Measurements from ENCODE around the gene IGSF9. TPM values are rescaled to one million over a fixed set of nuclear protein-coding genes. Genes with fewer than 3 reads are reported as not detected.

Gene IGSF9
- total and polyA plus RNA-seq, 2 of the 13 experiments (the other 11 are each of a cell fraction or from before 2014, with no cell fraction given), result 0.03 TPM; not detected in 1

DNA sequence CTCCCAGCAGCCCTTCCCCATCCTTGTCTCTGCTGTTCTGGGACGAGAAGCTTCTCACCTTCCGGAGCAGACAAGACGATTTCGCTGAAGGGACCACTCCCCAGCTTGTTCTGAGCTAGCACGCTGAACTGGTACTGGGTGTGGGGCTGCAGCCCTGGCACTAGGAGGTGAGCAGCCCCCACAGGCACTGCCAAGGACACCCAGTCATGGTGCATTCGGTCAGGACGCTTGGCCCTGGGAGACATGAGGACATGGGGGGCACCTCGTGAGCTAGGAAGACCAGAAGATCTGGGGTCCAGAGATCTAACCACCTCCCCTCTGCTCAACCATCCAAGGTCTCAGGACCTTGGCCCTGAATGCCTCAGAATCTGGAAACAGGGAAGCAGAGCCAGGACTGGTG, 14.8 kb downstream of the IGSF9 start:
- Histone ChIP-seq H3K9ac (ENCODE audit: insufficient read depth, low read depth, low read length) (no peak overlapping the region), H2AFZ (ENCODE audit: low read length) (no peak overlapping the region), H3K4me2 (ENCODE audit: low read depth, low read length) (no peak overlapping the region), H3K4me3 (replicated peaks in 1 of 3; ENCODE audit: insufficient read depth in 1 of 3, low read depth in 2 of 3, low read length in 3 of 3) (no peak overlapping the region), H3K79me2 (ENCODE audit: insufficient read depth, low read length) (no peaks in the 10 kb centered on the region), H3K9me3 (ENCODE audit: low read length) (no peaks in the 10 kb centered on the region), H3K27me3 (ENCODE audit: control insufficient read depth in 1 of 2, insufficient read depth in 2 of 2, low read length in 2 of 2) (peaks cover 8 to 44% of the 10 kb centered on the region in 2 experiments), H3K36me3 (replicated peaks in 1 of 2; ENCODE audit: control insufficient read depth in 1 of 2, insufficient read depth in 2 of 2, low read length in 2 of 2) (no peaks in the 10 kb centered on the region), H4K20me1 (ENCODE audit: insufficient read depth, low read length) (no peaks in the 10 kb centered on the region), H3K27ac (ENCODE audit: extremely low read length, insufficient read depth, low read length) (no peak overlapping the region), H3K4me1 (ENCODE audit: insufficient read depth, low read length) (peaks cover 5% of the 10 kb centered on the region; the same call in 1 of the 2 replicates)
- ChIA-PET CTCF (ENCODE audit: low intra/inter-chr PET ratio, low total read pairs) (no interaction called here), POLR2A (no interaction called here)
- DNase-seq (ENCODE audit: low spot score), result no peak
- WGBS (ENCODE audit: low lambda C conversion rate), result 61% methylated on average over 8 of the region's 8 CpGs
- TF ChIP-seq NFYC (CRISPR knock-in tag; IDR thresholded peaks at IDR 0.05), result no peak
- no peak for TF ChIP-seq ZNF230 (CRISPR knock-in tag; IDR thresholded peaks at IDR 0.05)
- no peak for TF ChIP-seq TCF7 (IDR thresholded peaks at IDR 0.05; ENCODE audit: low read depth)
- no peak for TF ChIP-seq GATAD1 (CRISPR knock-in tag; IDR thresholded peaks at IDR 0.05)
- TF ChIP-seq, protein P1, sequence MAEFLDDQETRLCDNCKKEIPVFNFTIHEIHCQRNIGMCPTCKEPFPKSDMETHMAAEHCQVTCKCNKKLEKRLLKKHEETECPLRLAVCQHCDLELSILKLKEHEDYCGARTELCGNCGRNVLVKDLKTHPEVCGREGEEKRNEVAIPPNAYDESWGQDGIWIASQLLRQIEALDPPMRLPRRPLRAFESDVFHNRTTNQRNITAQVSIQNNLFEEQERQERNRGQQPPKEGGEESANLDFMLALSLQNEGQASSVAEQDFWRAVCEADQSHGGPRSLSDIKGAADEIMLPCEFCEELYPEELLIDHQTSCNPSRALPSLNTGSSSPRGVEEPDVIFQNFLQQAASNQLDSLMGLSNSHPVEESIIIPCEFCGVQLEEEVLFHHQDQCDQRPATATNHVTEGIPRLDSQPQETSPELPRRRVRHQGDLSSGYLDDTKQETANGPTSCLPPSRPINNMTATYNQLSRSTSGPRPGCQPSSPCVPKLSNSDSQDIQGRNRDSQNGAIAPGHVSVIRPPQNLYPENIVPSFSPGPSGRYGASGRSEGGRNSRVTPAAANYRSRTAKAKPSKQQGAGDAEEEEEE (CRISPR knock-in tag; IDR thresholded peaks at IDR 0.05; ENCODE audit: borderline replicate concordance), result no peak
- no peak for TF ChIP-seq ATF7-NPFF (CRISPR knock-in tag; IDR thresholded peaks at IDR 0.05; ENCODE audit: low read depth)
- TF ChIP-seq ZNF816 (CRISPR knock-in tag; IDR thresholded peaks at IDR 0.05; ENCODE audit: borderline replicate concordance), result no peak
- no peak for TF ChIP-seq GTF3A (CRISPR knock-in tag; conservative IDR thresholded peaks at IDR 0.05)
- TF ChIP-seq TEAD2 (CRISPR knock-in tag; IDR thresholded peaks at IDR 0.05), result no peak
- no peak for TF ChIP-seq GABPB1 (CRISPR knock-in tag; IDR thresholded peaks at IDR 0.05)
- TF ChIP-seq, protein P2, sequence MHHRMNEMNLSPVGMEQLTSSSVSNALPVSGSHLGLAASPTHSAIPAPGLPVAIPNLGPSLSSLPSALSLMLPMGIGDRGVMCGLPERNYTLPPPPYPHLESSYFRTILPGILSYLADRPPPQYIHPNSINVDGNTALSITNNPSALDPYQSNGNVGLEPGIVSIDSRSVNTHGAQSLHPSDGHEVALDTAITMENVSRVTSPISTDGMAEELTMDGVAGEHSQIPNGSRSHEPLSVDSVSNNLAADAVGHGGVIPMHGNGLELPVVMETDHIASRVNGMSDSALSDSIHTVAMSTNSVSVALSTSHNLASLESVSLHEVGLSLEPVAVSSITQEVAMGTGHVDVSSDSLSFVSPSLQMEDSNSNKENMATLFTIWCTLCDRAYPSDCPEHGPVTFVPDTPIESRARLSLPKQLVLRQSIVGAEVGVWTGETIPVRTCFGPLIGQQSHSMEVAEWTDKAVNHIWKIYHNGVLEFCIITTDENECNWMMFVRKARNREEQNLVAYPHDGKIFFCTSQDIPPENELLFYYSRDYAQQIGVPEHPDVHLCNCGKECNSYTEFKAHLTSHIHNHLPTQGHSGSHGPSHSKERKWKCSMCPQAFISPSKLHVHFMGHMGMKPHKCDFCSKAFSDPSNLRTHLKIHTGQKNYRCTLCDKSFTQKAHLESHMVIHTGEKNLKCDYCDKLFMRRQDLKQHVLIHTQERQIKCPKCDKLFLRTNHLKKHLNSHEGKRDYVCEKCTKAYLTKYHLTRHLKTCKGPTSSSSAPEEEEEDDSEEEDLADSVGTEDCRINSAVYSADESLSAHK (CRISPR knock-in tag; IDR thresholded peaks at IDR 0.05; ENCODE audit: borderline replicate concordance), result no peak
- no peak for TF ChIP-seq ZC3H13 (CRISPR knock-in tag; IDR thresholded peaks at IDR 0.05)
- TF ChIP-seq, protein P3, sequence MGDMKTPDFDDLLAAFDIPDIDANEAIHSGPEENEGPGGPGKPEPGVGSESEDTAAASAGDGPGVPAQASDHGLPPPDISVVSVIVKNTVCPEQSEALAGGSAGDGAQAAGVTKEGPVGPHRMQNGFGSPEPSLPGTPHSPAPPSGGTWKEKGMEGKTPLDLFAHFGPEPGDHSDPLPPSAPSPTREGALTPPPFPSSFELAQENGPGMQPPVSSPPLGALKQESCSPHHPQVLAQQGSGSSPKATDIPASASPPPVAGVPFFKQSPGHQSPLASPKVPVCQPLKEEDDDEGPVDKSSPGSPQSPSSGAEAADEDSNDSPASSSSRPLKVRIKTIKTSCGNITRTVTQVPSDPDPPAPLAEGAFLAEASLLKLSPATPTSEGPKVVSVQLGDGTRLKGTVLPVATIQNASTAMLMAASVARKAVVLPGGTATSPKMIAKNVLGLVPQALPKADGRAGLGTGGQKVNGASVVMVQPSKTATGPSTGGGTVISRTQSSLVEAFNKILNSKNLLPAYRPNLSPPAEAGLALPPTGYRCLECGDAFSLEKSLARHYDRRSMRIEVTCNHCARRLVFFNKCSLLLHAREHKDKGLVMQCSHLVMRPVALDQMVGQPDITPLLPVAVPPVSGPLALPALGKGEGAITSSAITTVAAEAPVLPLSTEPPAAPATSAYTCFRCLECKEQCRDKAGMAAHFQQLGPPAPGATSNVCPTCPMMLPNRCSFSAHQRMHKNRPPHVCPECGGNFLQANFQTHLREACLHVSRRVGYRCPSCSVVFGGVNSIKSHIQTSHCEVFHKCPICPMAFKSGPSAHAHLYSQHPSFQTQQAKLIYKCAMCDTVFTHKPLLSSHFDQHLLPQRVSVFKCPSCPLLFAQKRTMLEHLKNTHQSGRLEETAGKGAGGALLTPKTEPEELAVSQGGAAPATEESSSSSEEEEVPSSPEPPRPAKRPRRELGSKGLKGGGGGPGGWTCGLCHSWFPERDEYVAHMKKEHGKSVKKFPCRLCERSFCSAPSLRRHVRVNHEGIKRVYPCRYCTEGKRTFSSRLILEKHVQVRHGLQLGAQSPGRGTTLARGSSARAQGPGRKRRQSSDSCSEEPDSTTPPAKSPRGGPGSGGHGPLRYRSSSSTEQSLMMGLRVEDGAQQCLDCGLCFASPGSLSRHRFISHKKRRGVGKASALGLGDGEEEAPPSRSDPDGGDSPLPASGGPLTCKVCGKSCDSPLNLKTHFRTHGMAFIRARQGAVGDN (CRISPR knock-in tag; IDR thresholded peaks at IDR 0.05), result no peak
- no peak for TF ChIP-seq ZNF292 (CRISPR knock-in tag; IDR thresholded peaks at IDR 0.05; ENCODE audit: borderline replicate concordance, low read depth)
- no peak for TF ChIP-seq ZNF343 (CRISPR knock-in tag; IDR thresholded peaks at IDR 0.05)
- BruUV-seq (replicated peaks), result no TSS peak
- FAIRE-seq, result no peak
- intact Hi-C loops (cut with micrococcal nuclease; ENCODE audit: unreplicated experiment) (no loop called here), in situ Hi-C loops (cut with HindIII; ENCODE audit: extremely low pct_ligation_motif_present, low pct_unique_long_range_greater_than_20kb) (no loop called here)
- no peak for ATAC-seq
